GM23338 (cell line): ENCODE data around the gene CDH12.

Experiments used
- CTCF ChIP-seq, 2 experiments: fragments of 200-600 bp in 1 of 2; sonication (generic) in 1 of 2; conservative IDR thresholded peaks; 2 replicates each; pipeline versions ENCODE4 v1.5.1 to v1.6.1; 2016 to 2017; ENCODE audit warnings: antibody characterized with exemption in 2 of 2, low read depth in 2 of 2, mild to moderate bottlenecking in 2 of 2, moderate library complexity in 1 of 2
- EZH2 ChIP-seq: fragments of 200-600 bp; sonication (generic); IDR thresholded peaks from one replicate; pipeline ENCODE4 v1.8.0; 2017; ENCODE audit warnings: antibody characterized with exemption, mild to moderate bottlenecking, low read depth; ENCODE audit not compliant: unreplicated experiment
- EZH2phosphoT487 ChIP-seq: fragments of 200-600 bp; sonication (generic); IDR thresholded peaks from one replicate; pipeline ENCODE4 v1.8.1; 2018; ENCODE audit warnings: antibody characterized with exemption; ENCODE audit not compliant: unreplicated experiment
- REST ChIP-seq: IDR thresholded peaks from one replicate; pipeline ENCODE4 v1.6.1; 2018; ENCODE audit warnings: antibody characterized with exemption; ENCODE audit not compliant: unreplicated experiment
- STAT1 ChIP-seq: IDR thresholded peaks from one replicate; pipeline ENCODE4 v1.6.1; 2016; ENCODE audit warnings: antibody characterized with exemption; ENCODE audit not compliant: unreplicated experiment
- ZNF462 ChIP-seq: fragments of 250-450 bp; sonication (Bioruptor Pico); IDR thresholded peaks from 2 replicates; pipeline ENCODE4 v1.5.0; 2020; ENCODE audit warnings: mild to moderate bottlenecking, moderate library complexity

- TF ChIP-seq EZH2, result no peak
- TF ChIP-seq CTCF (conservative IDR thresholded peaks at IDR 0.05; ENCODE audit: low read depth in 2 of 2), result no peak
- TF ChIP-seq STAT1, result no peak
- no peak for TF ChIP-seq EZH2phosphoT487
- no peak for TF ChIP-seq REST
- no peak for TF ChIP-seq ZNF462 (CRISPR knock-in tag)
These were observed 743.8 kb downstream of the CDH12 start for GRCh38 chr5:22109315-22109714.
